Tibial artery (tissue), 4 donors: ENCODE measurements around the gene HELZ2.

Experiments
- DNase-seq, 2 donors: peaks; one replicate each; pipeline ENCODE4 v3.0.0-alpha.2; 2019
- H3K27ac ChIP-seq, 2 donors: fragments of 200-600 bp; sonication (generic) in 1 of 2; 1 replicate in 1 of 2; 2 replicates in 1 of 2; pipeline ENCODE4 v1.5.1; 2018 to 2019; ENCODE audit warnings: mild to moderate bottlenecking in 1 of 2
- H3K27me3 ChIP-seq, 2 donors: fragments of 200-600 bp; sonication (generic) in 1 of 2; one replicate each; pipeline versions ENCODE4 v1.5.1 to v1.6.0; 2016 to 2019
- H3K36me3 ChIP-seq, 3 donors: fragments of 200-600 bp; sonication (generic) in 2 of 3; one replicate each; pipeline ENCODE4 v1.5.1; 2016 to 2019; ENCODE audit warnings: mild to moderate bottlenecking in 2 of 3
- H3K4me1 ChIP-seq, 4 donors: fragments of 200-600 bp; sonication (generic) in 2 of 4; 1 replicate in 3 of 4; 2 replicates in 1 of 4; pipeline ENCODE4 v1.5.1; 2016 to 2019
- H3K4me3 ChIP-seq, 2 donors: fragments of 200-600 bp; sonication (generic) in 1 of 2; 1 replicate in 1 of 2; 2 replicates in 1 of 2; pipeline ENCODE4 v1.5.1; 2018 to 2019; ENCODE audit warnings: mild to moderate bottlenecking in 2 of 2
- H3K9me3 ChIP-seq, 3 donors: fragments of 200-600 bp; sonication (generic) in 1 of 3; one replicate each; pipeline ENCODE4 v1.5.1; 2016 to 2019
- CTCF ChIP-seq, 2 experiments: fragments of 200-600 bp in 1 of 2; fragments of 450-650 bp in 1 of 2; IDR thresholded peaks; one replicate each; pipeline ENCODE4 v1.5.1; 2017 to 2019; ENCODE audit warnings: antibody characterized with exemption in 2 of 2, mild to moderate bottlenecking in 1 of 2, moderate library complexity in 1 of 2
- intact Hi-C: fragments of 100-400 bp; cut with DNase I; formaldehyde crosslinking; loops from one replicate; pipeline ENCODE4 v1.15.0; 2023; ENCODE audit warnings: low total_unique reads

The HELZ2 gene

GRCh38 chr20:63537525-63538203 lies 36.4 kb downstream of the HELZ2 start:
- peak; percentile 95 to 96 for TF ChIP-seq CTCF (IDR thresholded peaks at IDR 0.05)
- peaks cover 0 to 36% (median 8%) of the 10 kb centered on the region in 4 donors for H3K4me1 ChIP-seq
- no peaks in the 10 kb centered on the region for H3K36me3 ChIP-seq
- peak overlapping the region; percentile 9 to 10 for H3K4me3 ChIP-seq
- no peaks in the 10 kb centered on the region for H3K9me3 ChIP-seq
- intact Hi-C loops = loop anchor here (1.0 to 10.0 kb wide), 2 partner anchors 327 to 437 kb away; partner anchors contain the start of genes ABHD16B and TPD52L2
- peak; percentile 75 to 87 for DNase-seq
- H3K27me3 ChIP-seq = peaks cover 0 to 81% of the 10 kb centered on the region in 2 donors
- H3K27ac ChIP-seq = no peak overlapping the region

- Histone ChIP-seq H3K4me1 (peaks cover 0 to 36% (median 8%) of the 10 kb centered on the region in 4 donors), H3K27ac (no peak within 1 kb of the TSS), H3K36me3 (no peaks in the 10 kb centered on the region), H3K9me3 (no peaks in the 10 kb centered on the region), H3K4me3 (peak within 1 kb of the TSS; percentile 9 to 10), H3K27me3 (peaks cover 0 to 86% of the 10 kb centered on the region in 2 donors)
- no peak for TF ChIP-seq CTCF (IDR thresholded peaks at IDR 0.05)
- DNase-seq = peak in 1 of 2 donors; percentile 45
- intact Hi-C loops = loop anchor here (10.0 kb wide), 1 partner anchor 328 kb away; the partner anchor contains the start of genes ABHD16B and TPD52L2
Observed at GRCh38 chr20:63536997-63537524, 37.0 kb downstream of the HELZ2 start, which contains the start of gene PTK6. Gene PTK6, minus strand, starts transcription at chr20:63537376. Its CDS starts 62 bp downstream, at chr20:63537314.

GRCh38 chr20:63536241-63536977 lies 37.6 kb downstream of the HELZ2 start:
- no peak for TF ChIP-seq CTCF (IDR thresholded peaks at IDR 0.05)
- no peak overlapping the region for H3K4me3 ChIP-seq
- H3K9me3 ChIP-seq = no peaks in the 10 kb centered on the region
- intact Hi-C loops = loop anchor here (10.0 kb wide), 1 partner anchor 328 kb away; the partner anchor contains the start of genes ABHD16B and TPD52L2
- no peak overlapping the region for H3K27ac ChIP-seq
- no peaks in the 10 kb centered on the region for H3K36me3 ChIP-seq
- no peak for DNase-seq
- H3K4me1 ChIP-seq = peaks cover 0 to 36% (median 8%) of the 10 kb centered on the region in 4 donors
- peaks cover 0 to 82% of the 10 kb centered on the region in 2 donors for H3K27me3 ChIP-seq

- no peak for TF ChIP-seq CTCF (IDR thresholded peaks at IDR 0.05)
- peaks cover 0 to 36% (median 8%) of the 10 kb centered on the region in 4 donors for H3K4me1 ChIP-seq
- H3K27me3 ChIP-seq = peaks cover 0 to 79% of the 10 kb centered on the region in 2 donors
- no peak overlapping the region for H3K4me3 ChIP-seq
- H3K27ac ChIP-seq = no peak overlapping the region
- intact Hi-C loops = loop anchor here (10.0 kb wide), 1 partner anchor 330 kb away; the partner anchor contains the start of genes ABHD16B and TPD52L2
- H3K36me3 ChIP-seq = no peaks in the 10 kb centered on the region
- H3K9me3 ChIP-seq = no peaks in the 10 kb centered on the region
- no peak for DNase-seq
Observed at GRCh38 chr20:63534831-63535651, 39.0 kb downstream of the HELZ2 start.

GRCh38 chr20:63534427-63534830 lies 39.6 kb downstream of the HELZ2 start:
- Histone ChIP-seq H3K27ac (no peak overlapping the region), H3K4me3 (no peak overlapping the region), H3K36me3 (no peaks in the 10 kb centered on the region), H3K4me1 (peaks cover 0 to 36% (median 8%) of the 10 kb centered on the region in 4 donors), H3K27me3 (peaks cover 0 to 73% of the 10 kb centered on the region in 2 donors), H3K9me3 (no peaks in the 10 kb centered on the region)
- intact Hi-C loops = loop anchor here (10.0 kb wide), 1 partner anchor 330 kb away; the partner anchor contains the start of genes ABHD16B and TPD52L2
- no peak for DNase-seq
- no peak for TF ChIP-seq CTCF (IDR thresholded peaks at IDR 0.05)
